Epithelial cell of proximal tubule (primary cell): ENCODE data around the gene NKAIN2. TPM values are rescaled to one million over a fixed set of nuclear protein-coding genes. Genes with fewer than 3 reads are reported as not detected.

ENCODE experiments used
- DNase-seq: peaks from one replicate; pipeline ENCODE4 v3.0.0-alpha.2; 2011; ENCODE audit warnings: low read depth
- H3K4me3 ChIP-seq: 2 replicates; pipeline ENCODE4 v1.5.1; 2011; ENCODE audit warnings: low read depth, mild to moderate bottlenecking, low read length
- CTCF ChIP-seq: conservative IDR thresholded peaks from 2 replicates; pipeline ENCODE4 v1.5.1; 2012; ENCODE audit warnings: low read depth, mild to moderate bottlenecking, low read length
- total RNA-seq: library from RNA; depleted of rRNA; stranded (reverse); fragments of >200 nt; gene quantifications from 2 replicates; pipeline ENCODE4 v1.2.3, GENCODE V29; 2015

NKAIN2 gene
- total RNA-seq, 1 donor from 2014 or later, result under 0.01 TPM

DNA sequence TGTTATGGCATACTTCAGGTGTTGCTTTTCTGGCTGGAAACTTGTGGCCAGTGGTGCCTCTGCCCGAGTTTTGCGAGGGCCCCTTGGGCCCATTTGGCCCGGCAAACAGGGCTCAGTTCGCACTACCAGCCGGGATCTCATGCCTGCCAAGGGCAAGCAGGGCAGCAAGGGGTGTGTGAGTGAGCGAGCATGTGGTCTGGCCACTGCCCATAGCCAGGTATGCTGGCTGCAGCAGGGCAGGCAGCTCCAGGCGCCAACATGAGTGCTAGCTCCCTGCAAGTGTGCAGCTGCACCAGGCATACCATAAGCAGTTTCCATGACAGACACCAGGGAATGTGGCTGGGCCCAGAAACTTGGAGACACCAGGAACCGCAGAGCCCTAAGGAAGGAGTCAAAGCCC is 389.5 kb downstream of the NKAIN2 start:
- no peak overlapping the region for H3K4me3 ChIP-seq
- DNase-seq, result no peak

GRCh38 chr6:124197148-124197547 is 393.5 kb downstream of the NKAIN2 start:
- H3K4me3 ChIP-seq, result no peak overlapping the region
- no peak for DNase-seq
- no peak for TF ChIP-seq CTCF

More for the DNA sequence above, 389.5 kb downstream of the NKAIN2 start:
- no peak for TF ChIP-seq CTCF

GRCh38 chr6:124199286-124199685 is 395.6 kb downstream of the NKAIN2 start:
- no peak for TF ChIP-seq CTCF
- H3K4me3 ChIP-seq, result no peak overlapping the region
- DNase-seq, result no peak

- no peak for TF ChIP-seq CTCF
- no peak overlapping the region for H3K4me3 ChIP-seq
- DNase-seq, result no peak
Measured at GRCh38 chr6:124200661-124201060, 397.0 kb downstream of the NKAIN2 start.

- H3K4me3 ChIP-seq, result no peak overlapping the region
- no peak for TF ChIP-seq CTCF
- DNase-seq, result peak; percentile 44
Measured at GRCh38 chr6:124203101-124203811, 399.6 kb downstream of the NKAIN2 start.

GRCh38 chr6:124203812-124204167 is 400.1 kb downstream of the NKAIN2 start:
- no peak overlapping the region for H3K4me3 ChIP-seq
- no peak for TF ChIP-seq CTCF
- peak; percentile 25 for DNase-seq

GRCh38 chr6:124205921-124206320 is 402.3 kb downstream of the NKAIN2 start:
- no peak for DNase-seq
- no peak for TF ChIP-seq CTCF
- H3K4me3 ChIP-seq, result no peak overlapping the region
